HEK293T (cell line): ENCODE results near the gene MGLL.

Experiments
- FOXM1 ChIP-seq: fragments of 450-650 bp; IDR thresholded peaks from 2 replicates; pipeline ENCODE4 v1.6.1; 2017; ENCODE audit warnings: mild to moderate bottlenecking, borderline replicate concordance
- LEF1 ChIP-seq: fragments of 450-650 bp; IDR thresholded peaks from 2 replicates; pipeline ENCODE4 v1.6.1; 2017; ENCODE audit warnings: mild to moderate bottlenecking, borderline replicate concordance
- TF ChIP-seq, protein P1 (sequence below): fragments of 450-650 bp; IDR thresholded peaks from 2 replicates; pipeline ENCODE4 v1.6.1; 2016

DNA sequence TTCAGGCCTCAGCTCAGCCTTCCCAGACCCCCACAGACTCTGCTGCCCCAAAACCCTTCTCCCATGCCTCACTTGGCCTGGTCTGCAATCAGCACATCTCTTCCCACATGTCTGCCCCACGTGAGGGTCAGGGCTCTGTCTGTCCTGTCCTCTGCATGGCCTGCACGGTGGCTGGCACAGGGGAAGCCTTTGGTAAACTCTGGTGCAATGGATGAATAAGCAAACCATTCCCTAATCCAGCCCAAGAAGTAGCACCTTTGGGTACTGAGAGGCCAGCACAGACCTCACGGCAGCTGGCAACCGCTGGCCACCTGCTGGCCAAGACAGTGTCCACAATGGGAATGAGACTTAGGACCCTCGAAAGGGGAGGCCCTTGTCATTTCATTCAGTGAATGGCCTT, 121.9 kb downstream of the MGLL start:
- TF ChIP-seq, protein P1, sequence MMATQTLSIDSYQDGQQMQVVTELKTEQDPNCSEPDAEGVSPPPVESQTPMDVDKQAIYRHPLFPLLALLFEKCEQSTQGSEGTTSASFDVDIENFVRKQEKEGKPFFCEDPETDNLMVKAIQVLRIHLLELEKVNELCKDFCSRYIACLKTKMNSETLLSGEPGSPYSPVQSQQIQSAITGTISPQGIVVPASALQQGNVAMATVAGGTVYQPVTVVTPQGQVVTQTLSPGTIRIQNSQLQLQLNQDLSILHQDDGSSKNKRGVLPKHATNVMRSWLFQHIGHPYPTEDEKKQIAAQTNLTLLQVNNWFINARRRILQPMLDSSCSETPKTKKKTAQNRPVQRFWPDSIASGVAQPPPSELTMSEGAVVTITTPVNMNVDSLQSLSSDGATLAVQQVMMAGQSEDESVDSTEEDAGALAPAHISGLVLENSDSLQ, result no peak
- TF ChIP-seq FOXM1 (no peak), LEF1 (no peak)
